HG03442 (cell line): ENCODE measurements around the gene INA.

ENCODE experiments used
- ATAC-seq: cut with Tn5 transposase; IDR thresholded peaks from one replicate; pipeline ENCODE4 v1.9.1; 2021; ENCODE audit warnings: mild to moderate bottlenecking, moderate library complexity; ENCODE audit not compliant: unreplicated experiment

The INA gene

DNA sequence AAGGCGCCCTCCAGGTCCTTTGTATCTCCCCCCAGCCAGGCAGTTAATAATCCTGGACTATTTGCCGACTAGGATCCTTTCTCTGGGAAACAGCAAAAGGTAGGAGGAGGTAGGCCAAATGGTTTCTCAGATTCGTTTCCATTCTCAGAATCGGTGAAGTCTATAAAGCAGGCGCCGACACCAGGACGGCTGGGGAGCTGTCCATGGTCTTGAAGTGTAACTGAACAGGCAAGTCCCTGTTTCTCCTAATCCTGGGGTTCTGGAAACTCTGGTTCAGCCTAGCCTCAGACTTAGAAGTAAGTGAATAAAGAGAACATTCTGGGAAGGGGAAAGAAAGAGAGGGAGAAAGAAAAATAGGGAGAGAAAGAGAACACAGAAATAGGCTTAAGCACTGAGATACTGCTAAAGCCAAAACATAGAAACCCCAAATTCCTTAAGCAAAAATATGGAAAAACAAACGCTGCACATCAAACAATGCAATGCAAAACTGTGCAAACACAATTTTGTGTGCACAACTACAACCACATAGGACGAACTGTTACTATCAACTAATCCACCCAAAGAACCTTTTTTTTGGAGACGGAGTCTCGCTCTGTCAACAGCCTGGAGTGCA is 11.1 kb upstream of the INA start:
- ATAC-seq: no peak

DNA sequence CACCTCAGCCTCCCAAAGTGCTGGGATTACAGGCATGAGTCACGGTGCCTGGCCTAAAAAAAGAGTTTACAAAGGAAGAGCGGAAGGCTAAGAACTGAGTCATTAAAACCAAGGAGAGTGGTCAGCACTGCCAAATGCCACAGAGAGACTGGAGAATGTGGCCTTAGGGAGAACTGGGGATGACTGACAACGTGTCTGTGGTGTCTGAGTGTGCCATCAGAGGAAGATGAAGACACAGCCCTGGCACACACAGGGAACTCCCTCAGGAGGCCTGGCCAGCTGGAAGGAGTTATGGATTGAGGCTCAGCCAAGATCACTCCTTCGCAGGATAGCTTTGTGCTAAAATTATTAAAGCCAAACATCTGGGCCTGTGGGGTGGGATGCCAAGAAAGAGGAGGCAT is 3.9 kb upstream of the INA start:
- ATAC-seq: no peak

DNA sequence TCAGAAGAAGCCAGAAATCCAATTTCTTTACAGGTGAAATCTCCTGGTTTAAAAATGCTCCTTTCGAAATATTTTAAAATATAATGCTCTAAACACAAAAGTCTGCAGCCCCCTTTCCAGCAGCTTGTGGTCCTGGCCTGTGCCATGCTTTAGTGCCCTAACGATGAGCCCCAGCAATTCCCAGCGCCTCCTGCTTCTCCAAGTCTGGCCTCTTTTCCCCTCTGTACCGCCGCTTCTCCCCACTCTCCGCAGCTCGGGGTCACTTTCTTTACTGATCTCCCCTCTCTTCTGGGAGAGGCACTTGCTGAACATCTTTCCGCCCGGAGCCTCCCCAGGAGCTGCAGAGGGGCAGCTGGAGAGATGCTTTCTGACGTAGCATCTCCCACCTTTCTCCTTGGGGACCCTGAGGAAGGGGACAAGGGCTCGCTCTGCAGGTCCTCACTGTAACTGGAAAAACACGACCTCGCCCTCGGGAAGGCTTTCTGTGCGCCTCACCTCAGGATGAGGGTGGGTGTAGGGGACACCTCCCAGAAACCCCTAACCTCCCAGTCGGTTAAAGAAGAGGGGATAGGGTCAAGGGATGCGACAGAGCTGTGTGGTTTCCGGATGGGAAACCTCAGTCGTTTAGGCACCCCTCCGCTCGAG is 565 bp upstream of the INA start:
- ATAC-seq: no peak

DNA sequence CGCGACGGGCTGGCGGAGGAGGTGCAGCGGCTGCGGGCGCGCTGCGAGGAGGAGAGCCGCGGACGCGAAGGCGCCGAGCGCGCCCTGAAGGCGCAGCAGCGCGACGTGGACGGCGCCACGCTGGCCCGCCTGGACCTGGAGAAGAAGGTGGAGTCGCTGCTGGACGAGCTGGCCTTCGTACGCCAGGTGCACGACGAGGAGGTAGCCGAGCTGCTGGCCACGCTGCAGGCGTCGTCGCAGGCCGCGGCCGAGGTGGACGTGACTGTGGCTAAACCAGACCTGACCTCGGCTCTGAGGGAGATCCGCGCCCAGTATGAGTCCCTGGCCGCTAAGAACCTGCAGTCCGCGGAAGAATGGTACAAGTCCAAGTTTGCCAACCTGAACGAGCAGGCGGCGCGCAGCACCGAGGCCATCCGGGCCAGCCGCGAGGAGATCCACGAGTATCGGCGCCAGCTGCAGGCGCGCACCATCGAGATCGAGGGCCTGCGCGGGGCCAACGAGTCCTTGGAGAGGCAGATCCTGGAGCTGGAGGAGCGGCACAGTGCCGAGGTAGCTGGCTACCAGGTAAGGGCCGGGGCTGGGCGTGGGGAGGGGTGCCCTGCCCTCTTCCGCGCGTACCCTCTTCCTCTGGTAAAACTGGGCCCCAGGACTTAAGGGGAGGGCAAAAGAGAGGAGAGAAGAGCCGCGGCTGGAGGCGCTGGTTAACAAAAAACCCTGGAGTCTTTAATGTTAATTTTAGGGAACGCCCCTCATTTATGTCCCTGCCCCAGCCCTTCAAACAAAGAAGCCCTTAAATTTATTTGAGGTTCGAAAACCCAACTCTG is 987 bp downstream of the INA start:
- no peak for ATAC-seq

DNA sequence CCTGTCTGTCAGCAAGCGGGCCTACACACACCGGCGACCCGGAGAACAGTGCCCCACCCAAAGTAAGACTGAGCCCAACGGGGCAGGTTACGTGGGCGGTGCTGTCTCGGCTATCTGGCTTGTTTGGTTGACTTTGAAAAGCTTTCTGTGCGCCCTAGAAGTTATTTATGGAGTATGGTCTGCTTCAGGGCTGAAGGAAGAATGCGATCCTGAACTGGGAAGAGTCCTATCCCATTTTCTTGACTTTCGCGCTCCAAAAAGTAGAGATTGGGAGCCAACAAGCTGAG is 1.5 kb downstream of the INA start:
- no peak for ATAC-seq

DNA sequence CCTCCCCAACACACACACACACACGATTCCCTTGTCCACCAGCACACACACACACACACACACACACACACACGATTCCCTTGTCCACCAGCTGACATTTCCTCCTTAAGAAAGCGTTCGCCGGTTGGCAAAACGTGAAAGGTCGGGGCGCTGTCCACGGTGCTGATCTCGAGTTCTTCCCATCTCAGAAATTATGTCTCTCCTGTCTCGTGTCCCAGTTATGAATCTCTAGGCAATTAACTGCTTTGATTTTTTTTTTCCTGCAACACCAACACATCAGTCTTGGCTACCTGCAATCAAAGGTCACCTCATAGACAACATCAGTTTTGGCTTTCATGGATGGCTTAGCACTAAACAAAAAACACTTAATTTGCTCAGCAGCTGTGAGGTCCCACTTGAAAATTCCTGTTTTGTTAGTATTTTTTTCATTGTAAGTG is 1.9 kb downstream of the INA start:
- ATAC-seq: no peak

DNA sequence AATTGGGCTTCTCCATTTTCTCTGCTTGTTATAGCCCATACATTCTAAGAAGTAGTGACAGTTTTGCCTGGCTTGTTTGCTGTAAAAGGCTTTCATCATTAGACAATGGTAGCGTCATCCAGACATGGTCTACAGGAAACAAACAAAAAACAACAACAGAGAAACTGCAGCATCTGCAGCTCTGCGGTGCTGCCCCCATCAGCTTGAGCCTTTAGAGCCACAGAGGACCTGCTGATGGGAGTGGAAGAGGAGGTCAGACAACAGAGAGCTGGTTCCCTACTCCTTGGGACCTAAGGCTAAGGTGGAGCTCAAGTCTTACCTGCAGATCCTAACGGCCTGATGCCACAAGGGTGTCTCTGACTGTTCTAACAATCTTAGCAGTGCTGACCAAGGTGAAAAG is 3.1 kb downstream of the INA start:
- no peak for ATAC-seq

DNA sequence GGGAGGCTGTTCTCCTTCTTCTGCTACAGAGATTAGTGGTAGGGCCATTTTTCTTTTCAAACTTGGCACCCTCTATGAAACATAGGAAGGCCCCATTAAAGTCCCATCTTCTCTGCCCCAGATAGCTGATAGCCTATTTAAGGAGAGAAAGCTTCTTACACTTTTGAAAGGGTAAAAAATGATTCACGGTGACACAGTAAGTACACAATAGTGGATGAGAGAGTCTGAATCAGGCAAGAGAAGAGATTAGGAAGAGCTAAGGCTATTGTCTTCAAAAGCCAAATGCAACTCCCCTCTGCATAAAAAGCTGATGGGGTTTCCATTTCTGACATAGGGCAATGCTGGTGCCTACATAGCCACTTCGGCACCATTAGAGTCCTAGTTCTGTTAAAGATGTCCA is 3.6 kb downstream of the INA start:
- ATAC-seq: no peak

DNA sequence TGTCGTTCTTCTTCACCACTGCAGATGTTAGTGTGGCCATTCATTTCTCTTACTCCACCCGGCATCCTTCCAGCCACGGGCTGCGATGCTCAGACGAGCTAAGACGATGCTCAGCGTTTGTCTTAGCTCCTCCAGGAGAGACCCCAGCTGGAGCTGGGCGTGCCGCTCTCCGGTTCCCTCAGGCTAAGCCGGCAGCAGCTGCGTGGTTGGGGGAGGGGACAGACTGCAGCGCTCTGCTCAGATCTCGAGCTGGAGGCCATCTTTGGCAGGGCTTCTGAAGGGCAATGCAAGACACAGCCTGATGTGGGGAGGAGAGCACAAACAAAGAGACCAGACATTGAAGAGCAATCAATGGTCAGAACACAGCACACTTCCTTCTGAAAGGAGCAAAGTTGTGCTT is 4.8 kb downstream of the INA start:
- no peak for ATAC-seq

DNA sequence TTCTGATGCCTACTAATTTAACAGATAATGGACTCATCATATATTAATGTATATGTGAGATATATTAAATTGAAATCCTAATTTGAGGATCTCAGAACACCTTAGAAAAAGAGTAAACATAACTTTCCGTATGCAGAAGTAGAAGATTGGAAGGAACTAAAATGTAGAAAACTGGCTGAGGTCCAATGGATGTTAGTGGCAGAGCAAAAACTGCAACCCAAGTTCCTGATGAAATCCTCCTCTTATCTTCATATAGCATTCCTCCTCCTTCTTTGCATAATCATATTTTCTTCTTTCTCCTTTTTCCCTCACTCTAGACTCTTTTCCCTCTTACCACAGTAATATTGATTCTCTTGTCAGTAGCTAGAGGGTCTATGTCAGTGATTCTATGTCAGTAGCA is 6.0 kb downstream of the INA start:
- ATAC-seq: no peak

DNA sequence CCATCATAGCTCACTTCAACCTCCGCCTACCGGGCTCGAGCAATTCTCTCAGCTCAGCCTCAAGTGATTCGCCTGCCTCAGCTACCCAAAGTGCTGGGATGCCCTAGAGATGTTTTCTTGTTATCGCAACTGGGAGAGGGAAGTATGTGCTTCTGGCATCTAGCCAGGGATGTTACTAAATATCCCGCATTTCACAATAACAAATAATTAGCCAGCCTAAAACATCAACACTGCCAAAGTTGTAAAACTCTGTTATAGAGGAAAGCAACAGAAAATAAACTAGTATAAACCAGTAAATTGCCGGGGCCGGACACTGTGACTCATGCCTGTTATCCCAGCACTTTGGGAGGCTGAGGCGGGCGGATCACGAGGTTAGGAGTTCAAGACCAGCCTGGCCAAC is 7.2 kb downstream of the INA start:
- ATAC-seq: no peak

DNA sequence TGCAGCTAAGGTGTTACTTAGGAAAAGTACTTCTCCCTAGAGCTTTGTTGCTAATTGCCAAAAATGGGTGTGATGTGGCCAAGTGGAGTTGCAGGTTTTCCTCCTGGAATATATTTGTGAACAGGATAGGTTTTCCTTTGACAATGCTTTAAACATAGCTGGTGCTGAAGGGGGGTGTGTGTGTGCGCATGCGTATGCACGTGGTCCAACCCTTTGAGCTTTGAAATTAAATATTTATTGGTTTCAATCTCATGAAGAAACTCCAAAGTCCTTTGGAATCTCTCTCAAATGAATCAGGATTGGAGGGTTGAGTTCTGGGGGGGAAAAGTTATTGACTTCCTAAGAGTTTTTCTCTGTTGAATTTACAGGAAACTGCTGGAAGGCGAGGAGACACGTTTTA is 11.1 kb downstream of the INA start:
- no peak for ATAC-seq

DNA sequence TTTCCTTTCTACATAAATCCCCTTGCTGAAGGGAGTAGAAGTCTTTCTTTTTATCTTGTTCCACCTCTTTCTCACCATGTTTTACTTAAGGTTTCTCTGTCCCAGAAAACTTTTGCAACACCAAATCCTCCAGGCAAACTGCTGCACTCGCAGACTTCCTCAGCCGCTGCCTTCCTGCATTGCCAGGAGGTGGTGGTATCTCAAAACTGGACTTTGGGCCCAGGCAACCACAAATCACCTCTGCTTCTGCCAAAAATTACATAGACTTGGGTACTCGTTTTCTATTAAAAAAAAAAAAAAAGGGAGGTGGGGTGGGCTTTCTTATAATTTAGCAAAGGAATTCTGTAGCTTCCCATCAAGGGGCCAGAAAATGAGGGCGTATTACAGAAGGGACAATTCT is 14.7 kb downstream of the INA start:
- no peak for ATAC-seq

DNA sequence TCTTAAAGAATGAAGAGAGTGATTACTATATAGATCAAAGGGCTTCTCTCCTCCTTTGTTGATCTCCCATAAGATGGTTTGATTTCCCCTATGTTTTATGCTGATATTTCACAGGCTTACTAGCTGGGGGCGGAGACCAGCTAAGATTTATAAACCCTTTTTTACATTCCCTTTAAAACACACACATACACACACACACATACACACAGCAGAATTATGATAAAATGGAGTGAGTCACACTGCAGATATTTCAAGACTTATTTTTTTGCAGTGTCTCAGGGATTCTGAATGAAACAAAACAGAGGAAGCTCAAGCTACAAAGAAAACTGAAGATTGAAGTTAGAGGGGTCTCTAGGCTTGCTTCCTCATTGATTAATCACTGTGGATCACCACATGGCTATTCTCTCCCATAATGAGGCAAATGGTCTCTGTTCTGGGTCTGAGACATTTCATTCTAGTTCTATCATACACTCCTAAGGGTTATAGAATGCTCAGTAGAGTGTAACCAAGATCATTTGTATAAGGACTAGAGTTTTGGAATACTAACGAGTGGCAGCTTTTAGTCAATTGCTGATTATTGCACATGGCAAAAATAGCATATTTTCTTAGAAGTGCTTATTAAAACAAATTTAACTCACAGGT is 18.6 kb downstream of the INA start:
- ATAC-seq: no peak

DNA sequence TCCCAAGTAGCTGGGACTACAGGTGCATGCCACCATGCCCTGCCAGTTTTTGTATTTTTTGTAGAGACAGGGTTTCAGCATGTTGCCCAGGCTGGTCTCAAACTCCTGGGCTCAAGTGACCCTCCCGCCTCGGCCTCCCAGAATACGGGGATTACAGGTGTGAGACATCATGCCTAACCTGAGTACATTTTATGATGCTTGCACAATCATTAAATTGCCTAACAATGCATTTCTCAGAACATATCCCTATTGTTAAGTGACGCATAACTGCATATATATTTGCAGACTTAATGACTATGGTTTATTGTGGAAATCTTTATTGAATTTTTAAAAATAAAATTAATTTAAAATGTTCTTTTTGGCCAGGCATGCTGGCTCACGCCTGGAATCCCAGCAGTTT is 30.7 kb downstream of the INA start:
- no peak for ATAC-seq

DNA sequence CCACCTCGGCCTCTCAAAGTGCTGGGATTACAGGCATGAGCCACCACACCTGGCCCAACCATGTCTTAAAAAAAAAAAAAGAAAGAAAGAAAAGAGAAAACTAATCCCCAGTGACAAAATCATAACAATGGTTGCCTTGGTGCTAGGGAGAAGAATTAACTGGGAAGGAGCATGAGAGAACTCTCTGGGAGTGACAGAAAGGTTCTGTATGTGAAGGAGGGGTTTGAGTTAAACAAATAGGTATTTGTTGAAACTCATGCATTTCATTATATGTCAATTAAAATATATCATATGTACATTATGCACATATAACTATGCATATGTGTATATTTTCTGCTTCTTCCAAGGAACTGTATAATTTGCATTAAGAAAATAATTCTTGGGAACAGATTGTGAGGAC is 33.3 kb downstream of the INA start:
- ATAC-seq: no peak

DNA sequence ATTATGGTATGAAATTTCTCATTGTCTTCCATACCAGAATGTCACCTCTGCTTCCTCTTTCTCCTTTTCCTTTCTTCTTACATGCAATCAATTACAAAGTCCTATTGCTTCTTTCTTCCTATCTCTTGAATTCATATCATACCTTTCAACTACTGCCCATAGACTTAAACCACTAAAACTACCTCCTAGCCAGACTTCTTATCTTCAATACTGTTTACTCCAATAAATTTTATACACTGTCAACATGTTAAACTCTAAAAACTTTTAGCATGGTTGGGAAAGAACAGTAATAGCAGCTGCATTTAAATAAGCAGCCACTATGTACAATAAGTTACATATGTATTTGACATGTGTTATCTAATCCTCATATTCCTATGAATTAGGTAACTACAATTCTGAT is 39.1 kb downstream of the INA start:
- ATAC-seq: no peak

DNA sequence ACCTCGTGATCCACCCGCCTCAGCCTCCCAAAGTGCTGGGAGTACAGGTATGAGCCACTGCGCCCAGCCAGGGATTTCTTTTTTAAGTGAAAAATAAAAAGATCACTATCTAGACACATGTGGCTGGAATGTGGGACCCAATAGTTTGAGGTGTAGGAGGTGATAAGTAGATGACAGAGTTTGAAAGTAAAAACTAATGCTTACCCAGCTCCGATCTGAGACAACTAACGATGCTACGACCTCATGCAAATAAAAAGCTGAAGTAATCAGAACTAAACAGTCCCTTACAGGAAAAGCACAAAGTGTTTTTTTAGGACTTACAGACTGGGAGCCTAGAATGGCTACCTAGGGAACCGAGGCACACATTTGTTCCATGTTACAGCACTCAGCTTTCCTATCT is 51.0 kb downstream of the INA start:
- ATAC-seq: no peak

DNA sequence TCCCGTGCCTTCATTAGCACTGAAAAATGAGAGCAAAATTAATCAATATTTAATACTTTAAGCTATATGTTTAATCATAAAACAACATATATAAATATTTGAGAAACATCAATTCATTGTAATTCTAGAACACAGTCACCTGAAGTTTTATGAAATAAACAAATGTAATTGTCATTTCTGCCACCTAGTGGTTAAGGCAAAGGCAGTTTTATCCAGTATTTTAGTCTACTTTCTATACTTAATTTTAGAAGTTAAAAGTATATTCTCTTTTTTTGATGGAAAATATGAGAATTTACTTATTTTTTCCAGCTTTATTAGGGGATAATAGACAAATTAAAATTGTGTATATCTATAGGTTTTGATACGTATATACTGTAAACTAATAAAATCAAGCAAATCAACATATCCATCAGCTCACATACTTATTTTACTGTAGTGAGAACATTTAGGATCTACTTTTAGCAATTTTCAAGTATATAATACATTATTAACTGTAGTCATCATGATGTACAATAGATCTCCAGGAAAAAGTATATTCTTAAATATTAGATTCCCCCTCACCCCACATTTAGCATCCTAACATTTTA is 57.1 kb downstream of the INA start:
- ATAC-seq: no peak

DNA sequence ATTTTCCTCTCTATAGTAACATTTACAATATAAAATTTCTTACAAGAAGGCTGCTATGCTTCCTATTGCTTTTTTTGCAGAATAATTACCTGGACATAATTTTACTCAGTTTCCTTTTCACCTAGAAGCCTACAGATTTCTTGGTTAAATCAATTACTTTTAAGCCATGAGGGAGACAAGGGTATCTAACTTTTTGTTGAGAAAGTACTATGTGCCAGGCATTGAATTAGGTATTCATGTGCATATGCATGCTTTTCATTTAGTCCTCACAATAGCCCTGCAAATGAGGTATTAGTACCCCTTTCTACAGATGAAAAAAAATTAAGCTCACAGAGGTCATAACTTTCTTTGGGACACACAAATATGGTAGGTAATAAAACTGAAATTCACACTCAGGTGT is 57.6 kb downstream of the INA start:
- ATAC-seq: no peak

DNA sequence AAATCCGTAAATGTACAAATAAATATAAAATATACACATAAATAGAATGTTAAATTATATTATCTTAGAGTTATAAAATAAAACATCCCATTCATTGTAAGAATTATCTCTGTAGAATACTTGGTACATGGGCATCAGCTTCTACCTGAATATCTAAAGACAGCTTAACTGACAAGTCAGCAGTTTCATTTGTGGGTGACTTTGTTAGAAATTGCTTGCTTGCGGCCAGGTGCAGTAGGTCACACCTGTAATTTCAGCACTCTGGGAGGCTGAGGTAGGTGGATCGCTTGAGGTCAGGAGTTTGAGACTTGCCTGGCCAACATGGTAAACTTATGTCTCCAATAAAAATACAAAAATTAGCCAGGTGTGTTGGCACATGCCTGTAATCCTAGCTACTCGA is 59.4 kb downstream of the INA start:
- no peak for ATAC-seq
